ENCODE data around the gene SNX27.
"Not testable (repeated sequence)": the region's sequence is repeated elsewhere in the genome, so short reads cannot be mapped to it uniquely, and the experiment has no call there.

Gene SNX27

DNA sequence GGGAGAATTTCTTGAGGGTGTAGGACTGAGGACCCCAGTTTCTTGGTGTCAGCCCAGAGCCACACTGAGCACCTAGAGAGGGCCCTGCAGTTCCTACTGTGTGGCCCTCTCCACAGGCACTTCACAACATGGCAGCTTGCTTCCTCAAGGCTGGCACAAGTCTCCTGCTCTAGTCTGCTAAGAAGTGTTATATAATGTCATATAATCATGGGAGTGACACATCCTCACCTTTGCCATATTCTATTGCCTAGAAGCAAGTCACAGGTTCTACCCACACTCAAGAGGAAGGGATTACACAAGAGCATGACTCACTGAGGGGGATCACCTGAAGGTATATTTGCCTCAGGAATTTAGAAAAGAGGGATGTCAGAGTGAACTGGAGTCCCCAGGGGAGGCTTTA lies 5.5 kb upstream of the SNX27 start:
- DNase-seq, result no peak

DNA sequence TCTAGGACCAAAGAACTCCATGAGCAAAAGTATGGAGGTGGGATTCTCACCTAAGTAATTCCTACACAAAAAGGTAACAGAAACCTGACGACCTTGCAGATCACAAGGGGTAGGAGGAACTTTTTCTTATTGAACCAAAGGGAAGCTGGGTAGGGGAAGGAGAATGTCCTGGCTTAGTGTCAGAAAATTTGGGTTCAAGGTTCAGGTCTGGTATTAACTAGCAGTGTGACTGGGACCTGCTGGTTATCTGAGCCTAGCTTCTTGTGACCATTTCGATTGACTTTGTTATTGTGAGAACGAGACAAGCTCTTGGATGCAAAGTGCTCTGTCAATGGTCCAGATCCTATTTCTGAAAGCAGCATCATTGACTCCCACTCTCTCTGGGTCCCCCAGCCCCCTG lies 5.0 kb upstream of the SNX27 start:
- no peak for DNase-seq

DNA sequence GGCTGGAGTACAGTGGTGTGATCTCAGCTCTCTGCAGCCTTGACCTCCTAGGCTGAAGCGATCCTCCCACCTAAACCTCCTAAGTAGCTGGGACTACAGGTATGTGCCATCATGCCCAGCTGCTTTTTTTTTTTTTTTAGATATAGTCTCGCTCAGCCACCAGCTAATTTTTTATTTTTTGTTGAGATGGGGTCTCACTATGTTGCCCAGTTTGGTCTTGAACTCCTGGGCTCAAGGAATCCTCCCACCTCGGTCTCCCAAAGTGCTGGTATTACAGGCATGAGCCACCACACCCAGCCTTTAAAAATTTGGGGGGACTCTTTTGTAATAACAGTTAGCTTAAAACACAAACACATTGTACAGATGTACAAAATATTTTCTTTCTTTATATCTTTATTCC lies 1.7 kb upstream of the SNX27 start:
- DNase-seq, result no peak

DNA sequence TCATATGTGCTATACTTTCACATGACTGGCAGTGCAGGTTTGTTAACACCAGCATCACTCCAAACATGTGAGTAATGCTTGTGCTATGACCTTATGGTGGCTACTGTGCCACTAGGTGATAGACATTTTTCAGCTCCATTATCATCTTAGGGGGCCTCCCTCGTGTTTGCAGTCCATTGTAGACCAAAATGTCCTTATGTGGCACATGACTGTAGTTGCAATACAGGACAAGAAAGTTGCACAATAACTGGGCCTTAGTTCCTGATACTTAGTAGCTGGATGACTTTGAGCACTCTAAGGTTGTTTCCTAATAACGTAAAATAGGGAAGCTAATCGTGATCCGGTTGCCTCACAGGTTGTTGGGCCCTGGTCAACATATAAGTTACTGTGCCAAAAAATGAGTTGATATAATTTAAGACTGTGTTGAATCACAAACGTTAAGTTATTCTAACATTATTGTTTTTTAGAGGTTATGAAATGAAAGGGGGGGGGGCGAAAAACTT lies 511 bp upstream of the SNX27 start:
- DNase-seq, result no peak

DNA sequence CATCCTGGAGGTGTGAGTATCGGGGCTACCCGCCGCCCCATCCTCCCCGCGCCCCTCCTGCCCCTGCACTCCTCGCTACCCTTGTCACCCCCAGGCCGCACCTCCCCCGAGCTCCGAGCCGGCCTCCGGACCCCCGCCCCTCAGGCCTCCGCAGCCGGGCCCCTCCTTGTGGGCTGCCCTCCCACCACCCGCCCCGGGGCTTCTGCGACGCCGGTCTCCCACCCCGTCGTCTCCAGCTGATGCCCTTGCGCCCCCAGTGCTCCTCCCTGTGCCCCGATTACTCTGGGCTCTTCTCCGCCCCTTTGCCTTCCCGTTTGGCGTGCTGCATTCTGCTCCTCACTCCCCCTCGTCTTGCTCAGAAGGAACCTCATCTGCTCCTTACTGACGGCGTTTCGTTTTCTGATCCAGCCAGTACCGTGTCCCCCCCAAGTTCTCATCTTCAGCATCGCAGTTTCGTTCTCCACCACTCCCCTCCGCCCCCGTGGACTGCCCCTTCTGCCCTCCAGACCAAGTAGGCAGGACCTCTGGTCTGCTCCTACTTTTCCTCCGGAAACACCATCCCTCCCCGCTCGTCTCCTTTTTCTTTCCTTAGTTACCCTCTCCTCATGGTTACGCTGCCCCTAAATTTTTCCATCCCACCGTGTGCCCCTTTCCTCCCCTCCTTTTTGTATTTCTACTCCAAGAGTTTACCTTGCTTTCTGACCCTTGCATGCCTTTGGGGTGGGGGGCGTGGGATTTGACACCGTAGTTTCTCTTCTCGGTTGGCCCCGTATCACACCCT lies 841 bp downstream of the SNX27 start:
- peak; percentile 21 for DNase-seq

DNA sequence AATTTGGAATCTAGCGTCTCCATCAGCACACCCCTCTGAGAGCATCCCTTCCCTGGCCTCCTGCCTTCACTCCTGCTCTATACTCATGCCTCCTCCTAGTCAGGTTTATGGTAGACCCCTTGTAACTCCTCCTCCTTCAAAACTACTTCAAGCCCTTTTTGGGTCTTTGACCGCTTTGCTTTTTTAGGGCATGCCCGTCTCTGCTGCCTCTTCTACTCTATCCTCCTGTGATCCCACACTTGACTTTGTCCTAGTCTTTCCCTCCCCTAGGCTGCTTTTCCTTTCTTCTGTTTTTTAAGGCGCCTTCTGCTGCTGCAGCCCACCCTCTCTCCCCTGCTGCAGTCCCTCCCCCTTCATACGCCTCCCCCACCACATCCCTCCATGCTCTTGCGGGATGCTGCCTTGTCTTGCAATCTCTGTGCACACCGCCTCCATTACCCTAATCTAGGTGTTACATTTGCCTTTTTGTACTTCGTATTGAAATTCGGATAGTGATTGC lies 1.5 kb downstream of the SNX27 start:
- DNase-seq, result no peak

DNA sequence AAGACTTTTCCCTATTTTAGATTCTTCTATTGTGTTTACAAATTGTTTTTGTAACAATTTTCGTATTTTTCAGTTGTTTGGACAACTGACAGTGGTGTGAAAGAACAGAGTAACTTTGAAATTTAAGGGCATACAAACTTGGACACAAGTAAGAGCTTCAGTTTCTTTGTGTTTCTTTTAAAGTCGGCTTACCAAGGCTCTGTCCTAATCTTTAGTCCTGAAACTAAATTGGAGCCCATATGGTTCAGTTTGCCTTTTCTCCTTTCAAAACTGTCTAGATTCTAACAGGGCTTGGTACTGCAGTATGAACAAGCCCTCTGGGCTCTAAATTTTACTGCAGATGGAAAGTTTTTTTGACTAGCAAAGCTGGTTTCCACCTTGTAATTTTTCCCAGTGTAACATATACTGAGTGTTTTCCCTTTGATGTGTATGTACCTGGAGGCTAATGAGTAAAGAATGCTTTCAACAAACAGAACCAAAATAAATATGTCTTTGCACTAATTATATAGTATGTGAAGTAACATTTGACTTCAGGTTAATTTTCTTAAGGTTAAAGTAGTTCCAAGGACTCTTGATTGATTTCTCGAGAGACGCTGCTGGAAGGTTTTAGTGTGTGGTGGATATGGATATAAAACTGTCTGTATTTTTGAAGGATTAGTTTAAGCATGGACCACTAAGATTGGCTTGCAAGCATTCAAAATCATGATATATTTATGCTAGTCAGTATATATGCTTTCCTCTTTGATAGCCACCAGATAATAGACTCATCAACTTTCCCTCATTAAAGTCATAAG lies 4.1 kb downstream of the SNX27 start:
- DNase-seq, result no peak

DNA sequence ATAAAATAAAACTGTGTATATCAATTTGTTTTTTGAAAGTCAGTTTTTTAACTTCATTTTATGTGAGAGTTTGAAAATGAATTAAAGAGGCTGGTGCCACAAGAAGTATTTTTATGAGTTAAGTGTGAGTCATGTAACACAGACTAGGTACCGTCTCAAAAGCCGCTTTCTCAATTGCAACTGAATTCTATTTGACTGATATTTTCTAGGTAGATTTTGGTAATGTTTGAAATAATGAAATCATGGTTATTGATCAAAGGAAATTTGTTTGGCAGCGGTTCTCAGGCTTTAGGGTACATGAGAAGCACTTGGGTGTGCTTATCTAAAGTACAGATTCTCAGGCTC lies 4.6 kb downstream of the SNX27 start:
- no peak for DNase-seq

DNA sequence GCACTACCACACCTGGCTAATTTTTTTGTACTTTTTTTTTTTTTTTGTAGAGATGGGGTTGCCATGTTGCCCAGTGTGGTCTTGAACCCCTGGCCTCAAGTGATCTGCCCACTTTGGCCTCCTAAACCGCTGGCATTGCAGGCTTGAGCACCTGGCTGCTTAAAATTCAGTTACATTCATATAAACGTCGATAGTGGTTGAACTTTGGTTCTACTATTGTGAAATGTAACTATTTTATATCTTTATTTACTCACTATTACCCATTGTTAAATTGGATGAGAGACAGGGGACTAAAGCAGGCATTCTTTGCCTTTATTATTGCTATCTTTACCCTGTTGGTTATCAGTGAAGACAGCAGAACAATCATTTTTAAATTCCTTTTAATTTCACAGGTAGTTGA lies 6.2 kb downstream of the SNX27 start:
- DNase-seq, result no peak

DNA sequence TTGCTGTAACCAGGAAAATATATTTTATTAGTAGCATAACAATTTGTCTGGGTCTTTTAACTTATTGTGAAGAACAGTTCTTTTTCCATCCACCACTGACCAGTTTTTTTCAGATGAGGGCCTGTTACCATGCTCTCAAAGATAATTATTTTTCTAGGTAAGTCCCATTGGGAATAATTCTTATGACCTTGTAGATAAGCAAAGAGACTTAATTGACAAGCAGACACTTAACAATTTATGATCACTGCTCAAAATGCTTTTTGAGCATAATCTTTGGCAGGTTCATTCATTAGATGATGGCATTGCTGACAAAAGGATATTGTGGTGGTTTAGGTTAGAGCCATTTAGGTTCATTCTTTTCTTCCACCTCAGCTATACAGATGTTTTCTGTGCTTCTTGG lies 6.6 kb downstream of the SNX27 start:
- DNase-seq, result no peak

DNA sequence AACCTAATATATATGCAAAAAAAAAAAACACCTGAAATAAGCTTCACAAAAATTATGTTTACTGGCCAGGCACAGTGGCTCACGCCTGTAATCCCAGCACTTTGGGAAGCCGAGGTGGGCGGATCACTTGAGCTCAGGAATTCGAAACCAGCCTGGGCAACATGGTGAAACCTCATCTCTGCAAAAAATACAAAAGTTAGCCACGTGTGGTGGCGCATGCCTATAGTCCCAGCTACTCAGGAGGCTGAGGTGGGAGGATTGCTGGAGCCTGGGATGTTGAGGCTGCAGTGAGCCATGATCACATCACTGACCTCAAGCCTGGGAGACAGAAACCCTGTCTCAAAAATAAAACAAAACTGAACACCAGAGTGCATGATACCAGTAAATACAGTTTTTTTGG lies 7.1 kb downstream of the SNX27 start:
- not testable (repeated sequence) for DNase-seq

DNA sequence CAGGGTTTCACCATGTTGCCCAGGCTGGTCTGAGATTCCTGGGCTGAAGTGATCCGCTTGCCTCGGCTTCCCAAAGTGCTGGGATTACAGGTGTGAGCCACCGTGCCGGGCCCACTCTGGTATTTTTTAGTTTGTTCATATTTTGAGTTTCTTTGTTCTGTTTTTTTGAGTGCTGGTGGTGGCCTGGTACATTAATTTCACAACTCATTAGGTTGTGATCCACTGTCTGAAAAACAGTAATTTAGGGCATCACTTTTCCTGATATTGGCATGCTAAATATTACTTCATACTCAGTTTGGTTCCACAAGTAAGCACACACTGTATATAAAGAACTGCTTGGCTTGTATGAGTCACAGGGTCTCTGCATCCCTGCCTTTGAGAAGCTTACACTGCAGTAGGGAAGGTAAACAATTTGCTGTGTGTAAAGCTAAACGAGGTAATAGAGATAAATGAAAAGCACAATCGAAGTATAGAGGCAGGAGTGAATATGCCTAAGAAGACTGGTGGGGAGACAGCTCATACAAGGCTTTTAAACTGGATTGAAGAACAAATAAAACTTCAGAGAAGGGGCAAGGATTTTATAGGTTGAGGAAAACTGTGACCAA lies 7.7 kb downstream of the SNX27 start:
- no peak for DNase-seq

DNA sequence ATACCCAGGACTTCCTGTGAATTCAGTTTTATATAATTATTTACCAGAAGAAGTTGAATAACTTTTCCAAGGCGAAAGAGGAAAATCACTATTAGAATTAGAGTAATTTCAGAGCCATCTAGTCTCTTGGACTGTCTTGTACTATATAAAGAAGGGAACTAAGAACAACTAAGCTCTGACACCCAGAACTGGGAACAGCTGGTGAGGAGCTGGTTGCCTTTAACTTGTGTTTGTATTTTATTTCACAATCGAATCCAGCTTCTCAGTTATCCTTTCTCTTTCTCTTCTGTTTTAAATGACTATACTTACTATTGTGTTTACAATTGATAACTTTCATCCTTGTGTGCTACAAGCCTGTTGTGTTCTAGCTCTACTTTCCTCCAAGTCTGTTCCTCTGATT lies 8.4 kb downstream of the SNX27 start:
- DNase-seq, result no peak

DNA sequence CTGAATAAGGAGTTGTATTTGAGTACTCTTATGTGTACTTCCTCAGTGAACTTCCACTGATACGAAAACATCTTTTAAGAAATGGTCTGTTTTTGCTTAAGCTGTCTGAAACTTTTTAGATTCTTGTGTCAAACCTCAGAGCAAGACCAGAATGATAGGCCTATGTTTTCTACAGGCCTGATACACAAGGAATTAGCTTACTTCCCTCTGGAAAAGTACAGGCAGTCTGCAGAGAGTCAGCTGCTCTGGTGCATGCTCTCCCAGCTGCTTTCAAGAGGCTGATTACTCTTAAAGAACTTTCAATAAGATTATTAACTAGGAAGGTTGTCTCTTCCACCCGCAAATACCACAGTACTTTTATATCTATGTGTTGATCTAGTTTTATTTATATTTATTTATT lies 9.5 kb downstream of the SNX27 start:
- DNase-seq, result no peak

DNA sequence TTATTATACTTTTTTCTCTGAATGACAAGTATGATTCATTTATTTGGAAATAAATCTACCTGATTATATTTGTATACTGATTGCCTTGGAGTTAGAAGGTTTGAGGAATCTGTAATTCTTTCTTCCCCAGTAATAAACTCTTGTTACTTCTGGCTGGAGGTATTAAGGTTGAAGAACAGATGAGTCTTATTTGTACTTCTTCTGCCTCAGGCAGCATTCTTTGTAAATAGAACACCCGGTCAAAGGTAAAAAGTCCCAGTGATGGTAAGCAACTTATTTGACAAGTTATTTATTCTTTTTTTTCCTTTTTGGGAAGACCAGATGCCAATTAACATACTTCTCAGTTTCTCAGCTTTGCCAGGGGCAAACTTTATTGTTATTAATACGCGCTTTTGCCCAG lies 12.9 kb downstream of the SNX27 start:
- DNase-seq, result no peak

DNA sequence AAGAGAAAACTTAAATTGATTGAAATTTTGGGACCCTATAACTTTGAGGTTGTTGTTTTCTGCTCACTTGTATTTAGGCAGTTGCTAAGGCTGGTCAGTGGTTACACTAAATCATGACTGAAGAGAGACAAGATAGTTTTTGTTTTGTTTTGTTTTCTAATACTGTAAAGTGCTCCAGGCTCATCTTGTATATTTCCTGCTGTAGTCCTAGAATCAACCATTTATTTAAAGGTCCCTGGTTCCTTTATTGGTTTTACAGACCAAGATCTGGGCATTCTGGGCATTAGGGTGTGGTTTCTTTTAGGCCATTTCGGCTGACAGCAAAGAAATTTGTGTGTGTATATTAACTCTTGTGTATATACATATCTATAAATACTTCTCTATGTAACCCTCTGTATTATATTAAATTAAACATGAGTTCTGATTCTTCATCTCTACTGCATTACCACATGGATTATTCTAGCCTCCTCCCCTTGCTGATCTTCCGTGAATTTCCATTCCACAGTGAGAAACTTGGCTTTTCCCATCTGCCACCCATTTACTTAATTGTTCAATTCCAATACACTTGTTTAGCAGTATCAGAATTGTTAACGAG lies 15.0 kb downstream of the SNX27 start:
- no peak for DNase-seq

DNA sequence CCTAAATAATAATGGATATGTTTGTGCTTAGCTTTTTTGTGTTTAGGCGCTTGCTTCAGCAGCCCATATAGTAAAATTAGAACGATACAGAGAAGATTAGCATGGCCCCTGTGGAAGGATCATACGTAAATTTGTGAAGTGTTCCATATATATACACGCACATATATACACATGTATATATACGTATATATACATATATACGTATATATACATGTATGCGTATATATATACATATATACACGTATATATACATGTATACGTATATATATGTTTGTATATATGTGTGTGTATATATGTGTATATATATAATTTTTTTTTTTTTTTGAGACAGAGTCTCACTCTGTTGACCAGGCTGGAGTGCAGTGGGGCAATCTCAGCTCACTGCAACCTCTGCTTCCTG lies 17.4 kb downstream of the SNX27 start:
- no peak for DNase-seq

DNA sequence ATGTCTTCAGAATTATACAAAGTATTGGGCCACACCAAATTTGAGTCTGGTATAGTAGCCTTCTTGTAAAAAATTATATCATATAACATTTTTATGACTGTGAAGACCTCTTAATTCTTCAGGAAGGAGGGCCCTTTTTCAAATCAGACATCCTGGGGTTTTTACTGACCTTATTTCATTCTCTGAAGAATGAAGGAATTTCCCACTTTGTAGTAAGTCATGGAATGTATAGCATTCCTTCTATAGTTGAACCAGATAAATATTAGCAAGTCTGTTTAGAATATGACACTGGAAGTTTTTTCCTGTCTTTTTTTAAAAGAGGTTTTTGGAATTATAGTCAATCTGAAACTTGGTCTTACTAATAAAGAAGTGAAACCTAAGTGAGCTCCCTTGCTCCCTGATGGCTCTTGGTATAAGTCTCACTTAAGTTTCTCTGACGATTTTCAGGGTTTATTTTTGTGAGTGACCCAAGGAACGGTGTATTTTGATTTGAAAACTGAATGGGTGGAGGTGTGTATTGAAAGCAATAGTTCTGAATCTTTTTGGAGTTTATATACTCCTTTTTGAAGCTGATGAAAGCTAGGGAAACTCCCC lies 23.7 kb downstream of the SNX27 start:
- no peak for DNase-seq

DNA sequence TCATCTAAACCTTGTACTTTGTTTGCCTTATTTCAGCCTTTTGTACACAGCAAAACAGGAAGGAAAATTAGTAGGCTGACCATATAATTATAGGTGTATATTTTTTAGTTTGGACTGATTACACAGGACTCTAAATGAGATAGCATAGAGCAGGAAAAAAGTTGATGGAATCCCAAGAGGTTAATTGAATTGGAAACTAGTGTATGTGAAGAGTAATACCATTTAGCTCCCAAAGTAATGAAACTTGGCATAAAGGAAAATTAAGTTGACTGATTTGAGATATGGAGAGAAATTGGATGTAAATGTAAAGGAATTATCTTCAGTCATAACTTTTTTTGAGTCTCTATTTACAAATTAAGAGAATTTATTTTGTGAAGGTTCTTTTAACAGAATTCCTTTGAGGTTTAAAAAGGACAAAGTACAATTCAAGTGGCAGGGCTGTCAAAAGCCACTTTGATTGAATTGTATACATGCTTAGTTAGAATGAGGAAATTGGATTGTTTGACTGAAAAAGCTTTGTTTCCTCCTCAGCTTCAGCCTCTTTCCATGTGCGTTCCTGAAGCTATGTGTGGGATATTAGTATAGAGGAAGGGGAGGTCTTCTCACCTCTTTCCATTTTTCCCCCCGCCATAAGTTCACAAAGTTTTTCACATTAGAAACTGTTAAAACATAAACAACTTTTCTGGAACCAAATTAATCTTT lies 26.4 kb downstream of the SNX27 start:
- no peak for DNase-seq

DNA sequence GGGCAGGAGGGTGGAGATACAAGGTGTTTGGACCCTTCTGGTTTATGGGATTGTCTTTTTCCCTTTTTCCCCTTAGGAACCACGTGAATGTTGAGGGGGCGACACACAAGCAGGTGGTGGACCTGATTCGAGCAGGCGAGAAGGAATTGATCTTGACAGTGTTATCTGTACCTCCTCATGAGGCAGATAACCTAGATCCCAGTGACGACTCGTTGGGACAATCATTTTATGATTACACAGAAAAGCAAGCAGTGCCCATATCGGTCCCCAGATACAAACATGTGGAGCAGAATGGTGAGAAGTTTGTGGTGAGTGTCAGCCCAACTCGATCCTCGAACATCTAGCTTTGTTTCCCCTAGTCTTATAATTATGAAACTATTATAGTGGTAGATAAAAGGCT lies 27.0 kb downstream of the SNX27 start:
- DNase-seq, result no peak

DNA sequence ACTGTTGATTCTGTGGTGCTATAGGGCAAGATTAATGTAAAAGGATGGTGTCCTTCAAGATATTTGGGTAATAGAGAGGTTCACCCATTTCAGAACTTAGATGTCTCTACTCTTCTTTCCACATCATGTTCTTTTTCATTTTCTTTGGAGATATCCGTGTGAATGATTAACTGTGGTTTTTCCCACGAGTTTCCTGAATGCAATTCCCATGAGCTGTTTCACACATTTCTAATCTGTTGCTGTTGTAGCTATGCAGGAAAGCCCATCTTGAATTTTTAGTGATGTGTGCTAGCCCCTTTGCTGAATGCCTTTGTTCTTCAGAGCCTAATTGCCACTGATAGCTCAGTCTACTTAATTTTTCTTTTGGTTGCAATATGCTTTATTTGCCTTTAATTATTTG lies 27.6 kb downstream of the SNX27 start:
- DNase-seq, result no peak

DNA sequence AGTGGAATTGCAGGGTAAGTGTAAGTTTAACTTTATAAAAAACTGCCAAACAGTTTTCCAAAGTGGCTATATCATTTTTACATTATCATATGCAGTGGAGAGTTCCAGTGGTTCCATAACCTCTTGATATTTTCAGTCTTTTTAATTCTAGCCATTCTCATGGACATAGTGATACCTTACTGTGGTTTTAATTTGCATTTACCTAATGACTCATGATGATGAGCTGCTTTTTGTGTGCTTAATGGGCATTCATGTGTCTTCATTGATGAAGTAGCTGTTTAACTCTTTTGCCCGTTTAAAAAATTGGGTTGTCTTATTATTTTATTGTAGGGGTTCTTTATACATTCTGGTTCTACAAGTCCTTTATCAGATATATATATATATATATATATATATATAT lies 29.4 kb downstream of the SNX27 start:
- DNase-seq, result no peak

All from activated CD4-positive, alpha-beta T cell treated with anti-CD3 and anti-CD28 coated beads, Interleukin-2, amount 50 U/mL, for 1 hour (primary cell).